GM20000 (cell line): ENCODE results near the gene FCER2.

Source experiments
- DNase-seq: peaks from one replicate; pipeline ENCODE4 v3.0.0; 2012; ENCODE audit warnings: low spot score
- CTCF ChIP-seq: IDR thresholded peaks from 2 replicates; pipeline ENCODE4 v1.5.1; 2012; ENCODE audit warnings: mild to moderate bottlenecking, control low read depth; ENCODE audit errors: extremely low read depth, missing control alignments

FCER2 gene

DNA sequence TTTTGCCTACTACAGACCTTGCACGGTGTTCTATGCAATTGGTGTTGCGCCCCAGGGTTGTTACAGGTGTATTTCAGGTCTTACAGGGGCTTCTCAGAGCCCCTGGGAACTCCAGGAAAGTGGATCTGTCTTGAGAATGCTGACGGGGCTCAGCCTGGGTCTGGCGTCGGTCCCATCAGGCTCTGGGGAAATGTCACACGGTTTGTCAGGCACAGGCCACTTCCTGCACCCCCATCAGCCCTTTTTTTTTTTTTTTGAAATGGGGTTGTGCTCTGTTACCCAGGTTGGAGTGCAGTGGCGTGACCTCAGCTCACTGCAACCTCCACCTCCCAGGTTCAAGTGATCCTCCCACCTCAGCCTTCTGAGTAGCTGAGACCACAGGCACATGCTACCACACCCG, 16.7 kb upstream of the FCER2 start:
- TF ChIP-seq CTCF, result no peak
- DNase-seq, result no peak

DNA sequence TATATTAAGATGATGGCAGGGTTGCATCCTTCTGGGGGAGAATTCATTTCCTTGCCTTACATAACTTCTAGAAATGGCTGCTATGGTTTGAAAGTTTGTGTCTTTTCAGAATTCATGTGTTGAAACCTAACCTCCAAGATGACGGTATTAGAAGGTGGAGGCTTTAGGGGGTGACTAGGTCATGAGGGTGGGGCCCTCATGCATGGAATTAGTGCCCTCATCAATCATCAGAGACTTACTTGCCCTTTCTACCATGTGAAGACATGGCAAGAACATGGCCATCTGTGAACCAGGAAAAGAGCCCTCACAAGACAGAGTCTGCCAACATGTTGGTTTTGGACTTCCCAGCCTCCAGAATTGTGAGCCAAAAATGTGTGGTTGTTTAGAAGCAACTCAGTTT, 14.8 kb upstream of the FCER2 start:
- TF ChIP-seq CTCF, result no peak
- DNase-seq, result no peak

GRCh38 chr19:7715671-7716070, 13.7 kb upstream of the FCER2 start:
- no peak for DNase-seq
- no peak for TF ChIP-seq CTCF

GRCh38 chr19:7710616-7711015, 8.7 kb upstream of the FCER2 start:
- TF ChIP-seq CTCF, result no peak
- no peak for DNase-seq

DNA sequence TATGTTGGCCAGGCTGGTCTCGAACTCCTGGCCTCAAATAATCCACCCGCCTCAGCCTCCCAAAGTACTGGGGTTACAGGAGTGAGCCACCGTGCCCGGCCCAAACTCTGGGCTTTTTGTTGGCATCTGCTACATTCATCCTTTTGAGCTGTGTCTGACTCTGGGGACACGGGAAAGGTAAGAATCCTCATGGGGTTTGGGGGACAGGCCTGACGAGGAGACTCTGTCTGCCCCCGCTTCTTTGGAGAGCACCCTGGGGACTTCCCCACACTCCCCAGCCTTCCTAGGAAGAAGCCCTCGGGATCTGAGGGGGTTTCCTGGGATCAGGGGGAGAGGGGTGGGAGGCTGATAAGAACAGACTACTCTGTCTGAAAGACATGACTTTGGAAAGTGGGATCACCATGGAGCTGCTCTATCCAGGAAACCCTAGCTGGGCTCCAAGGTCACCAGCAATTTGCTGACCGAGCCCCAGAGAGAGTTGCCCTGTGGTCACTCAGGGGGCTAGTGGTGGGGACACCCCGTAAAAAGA, 8.1 kb upstream of the FCER2 start:
- DNase-seq, result no peak
- no peak for TF ChIP-seq CTCF

GRCh38 chr19:7706955-7707456, 5.1 kb upstream of the FCER2 start:
- DNase-seq, result no peak
- no peak for TF ChIP-seq CTCF

GRCh38 chr19:7706188-7706954, 4.4 kb upstream of the FCER2 start:
- DNase-seq, result no peak

More at GRCh38 chr19:7706188-7706954, 4.4 kb upstream of the FCER2 start:
- TF ChIP-seq CTCF, result no peak
